H9 (cell line): ENCODE results near the gene SPEN. TPM values are rescaled to one million over a fixed set of nuclear protein-coding genes. Genes with fewer than 3 reads are reported as not detected.

Source experiments
- DNase-seq: peaks from one replicate; pipeline ENCODE4 v3.0.0-alpha.2; 2017
- H2AFZ ChIP-seq: one replicate; pipeline ENCODE4 v1.6.1; 2013; ENCODE audit warnings: mild to moderate bottlenecking, low read length, control low read depth, moderate library complexity
- H2AK5ac ChIP-seq: 2 replicates; pipeline ENCODE4 v1.6.1; 2013; ENCODE audit warnings: low read length, control low read depth, mixed read lengths; ENCODE audit not compliant: insufficient read length
- H2BK120ac ChIP-seq: one replicate; pipeline ENCODE4 v1.6.1; 2013; ENCODE audit warnings: low read depth, mild to moderate bottlenecking, low read length, control low read depth, inconsistent platforms; ENCODE audit not compliant: poor library complexity, severe bottlenecking
- H2BK12ac ChIP-seq: 2 replicates; pipeline ENCODE4 v1.6.1; 2013; ENCODE audit warnings: low read length, control low read depth, mixed read lengths, low read depth; ENCODE audit not compliant: insufficient read length
- H2BK15ac ChIP-seq: 2 replicates; pipeline ENCODE4 v1.6.1; 2013; ENCODE audit warnings: low read depth, low read length, control low read depth
- H2BK20ac ChIP-seq: one replicate; pipeline ENCODE4 v1.6.1; 2013; ENCODE audit warnings: low read depth, mild to moderate bottlenecking, low read length, control low read depth, inconsistent platforms; ENCODE audit not compliant: poor library complexity, severe bottlenecking
- H2BK5ac ChIP-seq: 2 replicates; pipeline ENCODE4 v1.6.1; 2013; ENCODE audit warnings: low read length, control low read depth, mixed read lengths; ENCODE audit not compliant: insufficient read length
- H3K14ac ChIP-seq: 2 replicates; pipeline ENCODE4 v1.6.1; 2013; ENCODE audit warnings: low read length, control low read depth; ENCODE audit not compliant: insufficient read depth
- H3K18ac ChIP-seq: 2 replicates; pipeline ENCODE4 v1.6.1; 2013; ENCODE audit warnings: low read depth, mild to moderate bottlenecking, mixed read lengths, low read length, control low read depth; ENCODE audit not compliant: insufficient read length
- H3K23ac ChIP-seq: 2 replicates; pipeline ENCODE4 v1.6.1; 2013; ENCODE audit warnings: low read length, control low read depth, mixed read lengths, low read depth; ENCODE audit not compliant: insufficient read length
- H3K23me2 ChIP-seq: 2 replicates; pipeline ENCODE4 v1.6.1; 2013; ENCODE audit warnings: low read depth, mild to moderate bottlenecking, mixed read lengths, low read length, control low read depth; ENCODE audit not compliant: insufficient read length, poor library complexity, severe bottlenecking
- H3K27ac ChIP-seq: 2 replicates; pipeline ENCODE4 v1.5.1; 2013; ENCODE audit warnings: low read length, control low read depth, mixed read lengths, low read depth; ENCODE audit not compliant: insufficient read length
- H3K27me3 ChIP-seq: 2 replicates; pipeline ENCODE4 v1.6.1; 2013; ENCODE audit warnings: low read length, control low read depth, inconsistent platforms; ENCODE audit not compliant: insufficient read depth
- H3K4ac ChIP-seq: 2 replicates; pipeline ENCODE4 v1.6.1; 2013; ENCODE audit warnings: low read depth, mild to moderate bottlenecking, control low read depth, inconsistent platforms, low read length, moderate library complexity
- H3K4me1 ChIP-seq: 2 replicates; pipeline ENCODE4 v1.6.1; 2013; ENCODE audit warnings: low read length, control low read depth, inconsistent platforms; ENCODE audit not compliant: insufficient read depth
- H3K4me2 ChIP-seq: 2 replicates; pipeline ENCODE4 v1.6.1; 2013; ENCODE audit warnings: low read length, control low read depth, mixed read lengths; ENCODE audit not compliant: insufficient read length, insufficient read depth
- H3K56ac ChIP-seq: 2 replicates; pipeline ENCODE4 v1.6.1; 2013; ENCODE audit warnings: low read depth, mild to moderate bottlenecking, mixed read lengths, low read length, control low read depth; ENCODE audit not compliant: insufficient read length
- H3K79me1 ChIP-seq: 2 replicates; pipeline ENCODE4 v1.6.1; 2013; ENCODE audit warnings: low read depth, mild to moderate bottlenecking, moderate library complexity, low read length, control low read depth, inconsistent platforms; ENCODE audit not compliant: insufficient read depth, poor library complexity, severe bottlenecking
- H3K79me2 ChIP-seq: 2 replicates; pipeline ENCODE4 v1.6.1; 2013; ENCODE audit warnings: low read length, control low read depth, inconsistent platforms; ENCODE audit not compliant: insufficient read depth
- H3K9ac ChIP-seq: 2 replicates; pipeline ENCODE4 v1.6.1; 2013; ENCODE audit warnings: low read length, control low read depth, mixed read lengths; ENCODE audit not compliant: insufficient read length; ENCODE audit errors: extremely low read depth
- H3K9me3 ChIP-seq: one replicate; pipeline ENCODE4 v1.6.1; 2013; ENCODE audit warnings: low read depth, low read length, inconsistent platforms; ENCODE audit not compliant: control insufficient read depth
- H3T11ph ChIP-seq: one replicate; pipeline ENCODE4 v1.6.1; 2013; ENCODE audit warnings: mild to moderate bottlenecking, low read length, control low read depth, inconsistent platforms
- H4K20me1 ChIP-seq: one replicate; pipeline ENCODE4 v1.6.1; 2013; ENCODE audit not compliant: control insufficient read depth, insufficient read length, insufficient read depth
- H4K5ac ChIP-seq: 2 replicates; pipeline ENCODE4 v1.6.1; 2013; ENCODE audit warnings: low read depth, mild to moderate bottlenecking, mixed read lengths, low read length, control low read depth; ENCODE audit not compliant: insufficient read length
- H4K8ac ChIP-seq: replicated peaks from 2 replicates; pipeline ENCODE4 v1.6.1; 2013; ENCODE audit warnings: low read length, control low read depth, mixed read lengths, low read depth; ENCODE audit not compliant: insufficient read length
- H4K91ac ChIP-seq: 2 replicates; pipeline ENCODE4 v1.6.1; 2013; ENCODE audit warnings: low read depth, mild to moderate bottlenecking, moderate library complexity, mixed read lengths, low read length, control low read depth; ENCODE audit not compliant: insufficient read length
- H3K27ac Mint-ChIP-seq, 3 experiments: 2 replicates in 2 of 3; 3 replicates in 1 of 3; pipeline ENCODE4 v1.8.0; 2020 to 2021; ENCODE audit warnings: mixed read lengths in 3 of 3, mild to moderate bottlenecking in 1 of 3, moderate library complexity in 1 of 3
- H3K27me3 Mint-ChIP-seq: 2 replicates; pipeline ENCODE4 v1.8.0; 2021; ENCODE audit warnings: low read depth, mild to moderate bottlenecking, moderate library complexity, mixed read lengths
- H3K36me3 Mint-ChIP-seq, 3 experiments: 2 replicates in 2 of 3; 3 replicates in 1 of 3; pipeline ENCODE4 v1.8.0; 2020 to 2021; ENCODE audit warnings: low read depth in 3 of 3, mixed read lengths in 3 of 3; ENCODE audit not compliant: insufficient read depth in 1 of 3
- H3K4me1 Mint-ChIP-seq, 2 experiments: 2 replicates each; pipeline ENCODE4 v1.8.0; 2020; ENCODE audit warnings: mixed read lengths in 2 of 2
- H3K4me3 Mint-ChIP-seq, 2 experiments: 2 replicates in 1 of 2; 3 replicates in 1 of 2; pipeline ENCODE4 v1.8.0; 2020 to 2021; ENCODE audit warnings: mild to moderate bottlenecking in 2 of 2, mixed read lengths in 2 of 2, moderate library complexity in 1 of 2
- H3K9me3 Mint-ChIP-seq, 2 experiments: 2 replicates in 1 of 2; 3 replicates in 1 of 2; pipeline ENCODE4 v1.8.0; 2020; ENCODE audit warnings: mild to moderate bottlenecking in 2 of 2, mixed read lengths in 2 of 2, moderate library complexity in 1 of 2
- WGBS: extraction: QIAGEN DNeasy Blood & Tissue Kit; methylation state at CpG from one replicate; pipeline ENCODE4 v1.1.7; 2013; ENCODE audit warnings: missing lambda C conversion rate, low lambda C conversion rate, mixed read lengths; ENCODE audit not compliant: insufficient read length; ENCODE audit errors: extremely low coverage; 5-methylcytosine and 5-hydroxymethylcytosine counted together
- total RNA-seq: library from RNA; stranded (reverse); gene quantifications from 2 replicates; pipeline ENCODE4 v1.2.1, GENCODE V29; 2021
- TF ChIP-seq, protein P1 (sequence below): fragments of 200-600 bp; sonication (generic); conservative IDR thresholded peaks from 3 replicates; pipeline ENCODE4 v1.8.0; 2021; ENCODE audit warnings: antibody characterized with exemption, mild to moderate bottlenecking

Gene SPEN
- total RNA-seq, 1 experiment from 2014 or later = 59.6 TPM

DNA sequence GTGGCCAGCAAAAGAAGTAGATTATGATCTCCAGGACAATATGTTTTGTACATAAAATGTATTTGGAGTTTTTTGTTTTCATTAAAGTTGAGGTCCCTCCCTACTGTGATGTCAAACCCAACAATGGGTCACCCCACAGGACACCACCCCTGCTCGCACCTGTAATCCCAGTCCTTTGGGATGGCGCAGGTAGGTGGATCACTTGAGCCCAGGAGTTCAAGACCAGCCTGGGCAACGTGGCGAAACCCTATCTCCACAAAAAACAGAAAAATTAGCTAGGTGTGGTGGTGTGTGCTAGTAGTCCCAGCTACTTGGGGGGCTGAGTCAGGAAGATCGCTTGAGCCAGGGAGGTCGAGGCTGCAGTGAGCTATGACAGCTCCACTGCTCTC is 119.4 kb downstream of the SPEN start:
- Histone ChIP-seq H3K4me2 (no peak overlapping the region), H3K9me3 (no peaks in the 10 kb centered on the region), H3K14ac (no peak overlapping the region), H3K23ac (no peak overlapping the region), H4K91ac (no peak overlapping the region), H2BK120ac (no peak overlapping the region), H3K27ac (no peak overlapping the region), H3K23me2 (no peaks in the 10 kb centered on the region), H4K5ac (no peak overlapping the region), H2AK5ac (no peak overlapping the region), H3K27me3 (no peaks in the 10 kb centered on the region), H3K79me2 (no peaks in the 10 kb centered on the region), H4K8ac (no peak overlapping the region), H3K56ac (no peak overlapping the region), H3T11ph (no peak overlapping the region), H2BK20ac (no peak overlapping the region), H2BK15ac (no peak overlapping the region), H2BK5ac (no peak overlapping the region), H3K79me1 (no peaks in the 10 kb centered on the region), H3K18ac (no peak overlapping the region), H3K4ac (no peak overlapping the region), H2BK12ac (no peak overlapping the region), H3K9ac (no peak overlapping the region), H4K20me1 (no peaks in the 10 kb centered on the region), H3K4me1 (no peaks in the 10 kb centered on the region), H2AFZ (no peak overlapping the region)
- Mint-ChIP-seq H3K4me1 (peaks cover 0 to 4% of the 10 kb centered on the region in 2 experiments; a peak in 1 of 4 replicates), H3K4me3 (no peak overlapping the region), H3K27ac (peak overlapping the region in 1 of 3 experiments; percentile 23; a peak in 1 of 7 replicates), H3K9me3 (peaks cover 4 to 11% of the 10 kb centered on the region in 2 experiments; a peak in 4 of 5 replicates), H3K27me3 (peaks cover 11% of the 10 kb centered on the region), H3K36me3 (peaks cover 22 to 33% (median 25%) of the 10 kb centered on the region in 3 experiments)
- TF ChIP-seq, protein P1, sequence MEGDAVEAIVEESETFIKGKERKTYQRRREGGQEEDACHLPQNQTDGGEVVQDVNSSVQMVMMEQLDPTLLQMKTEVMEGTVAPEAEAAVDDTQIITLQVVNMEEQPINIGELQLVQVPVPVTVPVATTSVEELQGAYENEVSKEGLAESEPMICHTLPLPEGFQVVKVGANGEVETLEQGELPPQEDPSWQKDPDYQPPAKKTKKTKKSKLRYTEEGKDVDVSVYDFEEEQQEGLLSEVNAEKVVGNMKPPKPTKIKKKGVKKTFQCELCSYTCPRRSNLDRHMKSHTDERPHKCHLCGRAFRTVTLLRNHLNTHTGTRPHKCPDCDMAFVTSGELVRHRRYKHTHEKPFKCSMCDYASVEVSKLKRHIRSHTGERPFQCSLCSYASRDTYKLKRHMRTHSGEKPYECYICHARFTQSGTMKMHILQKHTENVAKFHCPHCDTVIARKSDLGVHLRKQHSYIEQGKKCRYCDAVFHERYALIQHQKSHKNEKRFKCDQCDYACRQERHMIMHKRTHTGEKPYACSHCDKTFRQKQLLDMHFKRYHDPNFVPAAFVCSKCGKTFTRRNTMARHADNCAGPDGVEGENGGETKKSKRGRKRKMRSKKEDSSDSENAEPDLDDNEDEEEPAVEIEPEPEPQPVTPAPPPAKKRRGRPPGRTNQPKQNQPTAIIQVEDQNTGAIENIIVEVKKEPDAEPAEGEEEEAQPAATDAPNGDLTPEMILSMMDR = no peak
- DNase-seq = no peak
- WGBS = no CpG with 5 or more reads among the region's 6 CpGs
